ENCODE data around the gene PHC2.

GRCh38 chr1:33298623-33299277 is 132.1 kb downstream of the PHC2 start:
- TF ChIP-seq CTCF (IDR thresholded peaks at IDR 0.05) (peak; percentile 81 to 95 (median 92)), POLR2A (IDR thresholded peaks at IDR 0.05) (no peak)

Data from heart left ventricle (tissue), 13 donors.